Upper lobe of right lung (tissue), 1 donor: ENCODE results near the gene ADM2. TPM values are rescaled to one million over a fixed set of nuclear protein-coding genes. Genes with fewer than 3 reads are reported as not detected.

Experiments used
- ATAC-seq: fragments of 200-7000 bp; cut with Tn5 transposase; one replicate; pipeline ENCODE4 v1.9.1; 2020; ENCODE audit warnings: mild to moderate bottlenecking, moderate library complexity
- DNase-seq: peaks from one replicate; pipeline ENCODE4 v3.0.0-alpha.2; 2020
- H3K27ac ChIP-seq: fragments of 200-600 bp; one replicate; pipeline ENCODE4 v1.8.0; 2022
- H3K27me3 ChIP-seq: fragments of 200-600 bp; one replicate; pipeline ENCODE4 v1.8.0; 2022; ENCODE audit warnings: mild to moderate bottlenecking
- H3K36me3 ChIP-seq: fragments of 200-600 bp; one replicate; pipeline ENCODE4 v1.8.0; 2022
- H3K4me1 ChIP-seq: fragments of 200-600 bp; one replicate; pipeline ENCODE4 v1.8.0; 2022
- H3K4me3 ChIP-seq: fragments of 200-600 bp; one replicate; pipeline ENCODE4 v1.8.0; 2022; ENCODE audit warnings: mild to moderate bottlenecking
- H3K9me3 ChIP-seq: fragments of 200-600 bp; one replicate; pipeline ENCODE4 v1.8.0; 2022
- CTCF ChIP-seq: fragments of 200-600 bp; IDR thresholded peaks from one replicate; pipeline ENCODE4 v1.8.0; 2022; ENCODE audit warnings: antibody characterized with exemption
- intact Hi-C: fragments of 100-400 bp; cut with DNase I; formaldehyde crosslinking; loops from one replicate; pipeline ENCODE4 v1.11.0; 2022
- total RNA-seq: library from RNA; stranded (reverse); fragmentation: NEBNext Ultra II Directional; extraction: Animal tissue kit (Norgen Biotek cat#: 25700); gene quantifications from one replicate; pipeline ENCODE4 v1.2.1, GENCODE V29; 2021
- donor health status: DM: no; HTN: yes; CAD: no; lungs with severe emphysema.

The ADM2 gene
- total RNA-seq, 1 donor from 2014 or later: 2.6 TPM

DNA sequence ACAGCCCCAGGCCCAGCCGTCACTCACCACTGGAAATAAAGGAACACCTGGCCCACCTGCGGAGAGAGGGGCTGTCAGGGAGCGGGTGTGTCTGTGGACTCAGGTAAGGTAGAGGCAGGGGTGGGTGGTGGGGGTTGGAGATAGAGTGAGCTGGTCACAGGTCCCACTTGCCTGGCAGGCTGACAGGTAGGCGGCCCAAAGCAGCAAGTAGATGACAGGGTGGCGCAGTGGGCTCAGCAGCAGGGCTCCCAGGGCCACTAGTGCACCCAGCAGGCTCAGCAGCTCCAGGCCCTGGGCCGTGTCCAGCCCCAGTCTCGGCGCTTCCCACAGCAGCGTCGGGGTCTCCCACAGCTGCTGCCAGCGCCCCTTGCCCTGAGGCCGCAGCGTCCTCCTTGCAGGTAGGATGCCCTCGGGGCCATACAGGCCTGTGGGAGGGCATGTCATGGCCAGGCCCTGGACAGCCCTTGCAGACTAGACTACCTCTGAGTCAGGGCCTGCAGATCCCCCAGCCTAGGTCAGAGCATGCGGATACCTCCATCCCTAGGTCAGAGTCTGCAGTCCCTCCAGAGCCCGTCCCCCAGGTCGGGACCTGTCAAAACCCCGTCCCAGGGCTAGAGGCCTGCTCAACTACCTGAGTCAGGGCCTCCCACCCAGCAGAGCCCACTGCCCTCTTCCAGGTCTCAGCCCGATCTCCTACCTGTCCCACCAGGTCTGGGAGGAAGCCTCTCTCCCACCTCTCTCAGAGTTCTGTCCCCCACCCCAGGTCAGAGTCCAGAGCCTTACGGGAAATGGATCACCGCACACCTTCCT is 25.5 kb downstream of the ADM2 start:
- intact Hi-C loops: loop anchor here (10.0 kb wide), 1 partner anchor 242 kb away; the partner anchor contains the start of gene MAPK12
- peaks cover 20% of the 10 kb centered on the region for H3K4me1 ChIP-seq

GRCh38 chr22:50507421-50507990 is 26.2 kb downstream of the ADM2 start, which contains the start of gene LMF2:
LMF2 (minus strand) TSS chr22:50507702; CDS start chr22:50507675, 27 bp downstream.
- Histone ChIP-seq H3K9me3 (no peaks in the 10 kb centered on the region), H3K36me3 (peaks cover 26% of the 10 kb centered on the region), H3K27ac (peak within 1 kb of the TSS; percentile 92), H3K4me1 (peaks cover 21% of the 10 kb centered on the region), H3K4me3 (peak within 1 kb of the TSS; percentile 91), H3K27me3 (no peaks in the 10 kb centered on the region)
- no peak for TF ChIP-seq CTCF
- DNase-seq (peak; percentile 97), ATAC-seq (peak; percentile 85)
- intact Hi-C loops: loop anchor here (10.0 kb wide), 1 partner anchor 243 kb away; the partner anchor contains the start of gene MAPK12

More for the DNA sequence above, 25.5 kb downstream of the ADM2 start:
- Histone ChIP-seq H3K27ac (peak overlapping the region; percentile 84), H3K36me3 (peaks cover 29% of the 10 kb centered on the region), H3K9me3 (no peaks in the 10 kb centered on the region), H3K27me3 (no peaks in the 10 kb centered on the region), H3K4me3 (peak overlapping the region; percentile 91)
- TF ChIP-seq CTCF: no peak
- DNase-seq (no peak), ATAC-seq (peak; percentile 1)

GRCh38 chr22:50507991-50508884 is 26.9 kb downstream of the ADM2 start, which contains the start of gene NCAPH2:
NCAPH2 (plus strand) TSS chr22:50508224; CDS start chr22:50508338, 114 bp downstream.
- H3K36me3 ChIP-seq: peaks cover 19% of the 10 kb centered on the region
- H3K27ac ChIP-seq: peak within 1 kb of the TSS; percentile 92

DNA sequence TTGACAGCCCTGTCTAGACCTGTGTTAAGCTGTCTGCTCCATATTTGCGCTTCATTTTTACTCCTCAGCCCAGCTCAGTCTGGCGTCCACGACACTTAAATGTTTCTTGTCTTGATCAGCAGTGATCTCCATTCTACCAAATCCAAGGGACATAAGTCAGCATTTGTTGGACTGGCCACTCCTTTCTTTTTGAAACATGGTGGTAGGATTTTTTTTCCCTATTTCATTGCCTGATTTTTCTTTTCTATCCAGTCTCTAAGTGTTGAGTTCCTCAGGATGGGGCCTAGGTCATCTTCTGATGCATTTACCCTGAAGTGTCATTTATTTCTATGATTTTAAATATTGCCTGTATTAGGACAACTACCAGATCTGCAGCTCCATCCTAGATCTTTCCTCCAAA is 27.6 kb downstream of the ADM2 start:
- Histone ChIP-seq H3K27ac (peak overlapping the region; percentile 92), H3K36me3 (peaks cover 16% of the 10 kb centered on the region), H3K27me3 (no peaks in the 10 kb centered on the region), H3K4me1 (peaks cover 21% of the 10 kb centered on the region), H3K4me3 (peak overlapping the region; percentile 79), H3K9me3 (no peaks in the 10 kb centered on the region)
- DNase-seq (no peak), ATAC-seq (no peak)
- TF ChIP-seq CTCF: no peak
- intact Hi-C loops: loop anchor here (10.0 kb wide), 1 partner anchor 244 kb away; the partner anchor contains the start of gene MAPK12

More at GRCh38 chr22:50507991-50508884, 26.9 kb downstream of the ADM2 start, which contains the start of gene NCAPH2:
- peak within 1 kb of the TSS; percentile 91 for H3K4me3 ChIP-seq
- no peak for TF ChIP-seq CTCF
- peak; percentile 83 for ATAC-seq
- no peaks in the 10 kb centered on the region for H3K9me3 ChIP-seq
- intact Hi-C loops: loop anchor here (10.0 kb wide), 1 partner anchor 243 kb away; the partner anchor contains the start of gene MAPK12
- no peaks in the 10 kb centered on the region for H3K27me3 ChIP-seq
- peaks cover 21% of the 10 kb centered on the region for H3K4me1 ChIP-seq
- peak; percentile 98 for DNase-seq

GRCh38 chr22:50513175-50513574 is 31.8 kb downstream of the ADM2 start:
- ATAC-seq: no peak

More at GRCh38 chr22:50513175-50513574, 31.8 kb downstream of the ADM2 start:
- no peak for TF ChIP-seq CTCF
- Histone ChIP-seq H3K4me3 (no peak overlapping the region), H3K27me3 (no peaks in the 10 kb centered on the region), H3K27ac (no peak overlapping the region), H3K4me1 (peaks cover 13% of the 10 kb centered on the region), H3K36me3 (peaks cover 17% of the 10 kb centered on the region), H3K9me3 (no peaks in the 10 kb centered on the region)
- intact Hi-C loops: no loop called here
- DNase-seq: no peak
